HUDEP-2 (cell line): ENCODE measurements around the gene TSC1.

ENCODE experiments used
- DNase-seq, 76 experiments: peaks; one replicate each; lab custom pipeline; 2025; ENCODE audit not compliant: unreplicated experiment in 76 of 76; lab: John Stamatoyannopoulos, UW

The TSC1 gene

GRCh38 chr9:132944294-132945185 is at the start of gene TSC1:
TSC1 (minus strand) TSS chr9:132944616; CDS start chr9:132928872, 15,744 bp downstream.
- DNase-seq: peak; percentile 46 to 97 (median 92)

DNA sequence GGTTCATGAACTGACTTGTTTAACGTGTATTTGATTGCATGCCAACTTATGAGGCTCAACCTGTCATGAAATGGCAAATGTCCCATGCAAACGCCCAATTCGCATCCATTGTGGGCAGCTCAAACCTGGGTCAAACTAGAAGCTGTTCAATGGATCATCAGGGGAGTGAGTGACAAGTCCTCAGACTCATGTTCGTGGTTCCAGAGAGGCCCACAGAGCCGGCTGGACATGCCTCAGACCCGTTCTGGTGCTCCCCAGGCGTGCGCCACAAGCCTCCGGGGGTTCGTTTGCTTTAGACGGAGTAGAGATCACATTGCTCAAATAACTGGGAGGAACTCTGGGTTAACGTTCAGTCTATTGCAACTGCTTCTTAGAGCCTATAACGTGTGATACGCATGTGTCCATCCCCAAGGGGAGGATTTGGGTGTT is 49.1 kb upstream of the TSC1 start:
- peak in 16 of 76 experiments; percentile 27 to 57 (median 40) for DNase-seq

- no peak for DNase-seq
Observed at GRCh38 chr9:132991351-132992300, 47.2 kb upstream of the TSC1 start.

DNA sequence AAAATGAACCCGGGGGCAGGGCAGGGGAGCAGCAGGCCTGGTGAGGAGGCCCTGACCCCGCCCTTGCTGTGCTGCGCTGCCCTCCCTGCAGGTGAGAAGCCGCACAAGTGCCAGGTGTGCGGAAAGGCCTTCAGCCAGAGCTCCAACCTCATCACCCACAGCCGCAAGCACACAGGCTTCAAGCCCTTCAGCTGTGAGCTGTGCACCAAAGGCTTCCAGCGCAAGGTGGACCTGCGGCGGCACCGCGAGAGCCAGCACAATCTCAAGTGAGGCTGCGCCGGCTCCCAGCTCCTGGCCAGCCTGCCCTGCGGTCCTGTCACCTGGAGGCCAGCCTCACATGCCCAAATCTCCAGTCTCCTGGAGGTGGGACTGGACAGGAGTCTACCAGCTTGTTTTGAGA is 46.4 kb upstream of the TSC1 start:
- DNase-seq: no peak

- peak in 2 of 76 experiments; percentile 23 to 37 for DNase-seq
Observed at GRCh38 chr9:132989998-132990557, 45.7 kb upstream of the TSC1 start.

- no peak for DNase-seq
Observed at GRCh38 chr9:132989414-132989996, 45.1 kb upstream of the TSC1 start.

- DNase-seq: no peak
Observed at GRCh38 chr9:132989014-132989310, 44.5 kb upstream of the TSC1 start.

DNA sequence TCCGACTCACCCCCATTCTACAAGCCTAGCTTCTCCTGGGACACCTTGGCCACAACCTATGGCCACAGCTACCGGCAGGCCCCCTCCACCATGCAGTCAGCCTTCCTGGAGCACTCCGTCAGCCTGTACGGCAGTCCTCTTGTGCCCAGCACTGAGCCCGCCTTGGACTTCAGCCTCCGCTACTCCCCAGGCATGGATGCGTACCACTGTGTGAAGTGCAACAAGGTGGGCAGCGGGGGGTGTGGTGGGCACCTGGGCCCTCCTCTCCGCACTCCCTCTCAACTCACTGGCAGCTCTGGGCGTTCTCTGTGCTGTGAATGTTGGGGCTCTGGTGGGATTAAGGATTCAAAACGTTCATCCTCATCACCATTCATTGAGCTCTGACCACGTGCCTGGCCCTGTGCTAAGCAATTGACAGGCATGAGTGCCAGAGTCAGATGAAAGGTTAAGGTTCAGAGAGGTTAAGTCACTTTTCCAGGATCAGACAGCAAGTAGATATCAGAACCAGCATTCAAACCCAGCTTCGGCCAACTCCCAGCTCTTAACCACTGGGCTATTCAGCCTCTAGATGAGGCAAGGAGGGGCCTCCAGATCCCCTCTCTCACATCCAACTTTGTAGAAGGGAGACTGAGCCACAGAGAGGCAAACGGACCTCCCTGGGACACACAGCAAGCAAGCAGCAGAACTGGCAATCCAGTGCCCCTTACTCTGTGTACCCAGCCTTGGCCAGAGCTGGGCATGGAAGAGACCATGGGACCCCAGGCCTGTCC is 44.0 kb upstream of the TSC1 start:
- DNase-seq: no peak

GRCh38 chr9:132986640-132987620 is 42.5 kb upstream of the TSC1 start:
- DNase-seq: peak in 21 of 76 experiments; percentile 11 to 59 (median 39)

DNA sequence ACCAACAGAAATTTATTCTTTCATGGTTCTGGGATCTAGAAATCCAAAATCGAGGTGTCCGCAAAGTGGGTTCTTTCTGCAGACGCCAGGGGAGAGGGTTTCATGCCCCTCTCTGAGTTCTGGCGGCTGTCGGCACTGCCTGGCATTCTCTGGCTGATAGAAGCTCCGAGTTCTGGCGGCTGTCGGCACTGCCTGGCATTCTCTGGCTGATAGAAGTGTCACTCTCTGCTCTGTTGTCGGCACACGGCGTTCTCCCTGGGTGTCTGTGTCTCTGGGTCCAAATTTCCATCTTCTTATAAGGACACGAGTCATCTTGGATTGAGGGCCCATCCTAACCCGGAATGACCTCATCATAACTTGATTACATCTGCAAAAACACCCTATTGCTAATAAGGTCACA is 41.7 kb upstream of the TSC1 start:
- DNase-seq: peak in 1 of 76 experiments; percentile 29

- DNase-seq: peak in 1 of 76 experiments; percentile 28
Observed at GRCh38 chr9:132985489-132985888, 41.1 kb upstream of the TSC1 start.

GRCh38 chr9:132985071-132985350 is 40.6 kb upstream of the TSC1 start:
- DNase-seq: no peak

GRCh38 chr9:132984202-132985070 is 40.0 kb upstream of the TSC1 start:
- peak in 75 of 76 experiments; percentile 41 to 93 (median 83) for DNase-seq

DNA sequence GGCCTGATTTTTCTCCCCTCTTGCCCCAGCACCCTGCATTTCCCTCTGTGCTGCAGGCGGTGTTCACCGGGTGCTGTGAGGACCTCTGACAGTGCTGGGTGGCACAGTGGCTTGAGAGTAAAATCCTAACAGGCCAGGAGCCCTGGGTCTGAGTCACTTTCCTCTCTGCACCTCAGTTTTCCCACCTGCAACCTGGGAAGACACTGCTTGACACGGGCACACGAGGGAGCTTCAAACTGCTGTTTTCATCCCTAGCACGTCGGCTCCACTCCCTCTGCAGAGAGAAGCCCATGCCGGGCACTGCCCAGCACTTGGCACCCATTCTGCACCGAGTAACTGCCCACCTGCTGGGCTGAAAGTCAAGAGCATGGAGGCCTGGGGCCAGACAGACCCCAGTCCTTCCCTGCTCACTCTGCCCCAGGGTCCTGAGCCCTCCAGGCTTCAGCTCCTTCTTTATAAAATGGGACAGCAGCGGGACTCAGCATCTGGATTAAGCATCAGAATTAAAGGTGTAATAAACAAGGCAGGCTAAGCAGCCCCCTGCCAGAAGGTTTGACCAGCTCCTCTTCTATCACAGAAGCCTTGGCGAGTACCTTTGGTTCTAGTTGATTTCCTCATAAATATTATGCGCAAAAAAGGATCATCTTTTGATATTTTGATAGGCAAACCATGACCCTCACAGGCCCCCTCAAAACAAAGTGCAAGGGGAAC is 39.2 kb upstream of the TSC1 start:
- peak in 16 of 76 experiments; percentile 22 to 65 (median 42) for DNase-seq

GRCh38 chr9:132982458-132982857 is 38.0 kb upstream of the TSC1 start:
- DNase-seq: peak in 10 of 76 experiments; percentile 22 to 65 (median 50)

DNA sequence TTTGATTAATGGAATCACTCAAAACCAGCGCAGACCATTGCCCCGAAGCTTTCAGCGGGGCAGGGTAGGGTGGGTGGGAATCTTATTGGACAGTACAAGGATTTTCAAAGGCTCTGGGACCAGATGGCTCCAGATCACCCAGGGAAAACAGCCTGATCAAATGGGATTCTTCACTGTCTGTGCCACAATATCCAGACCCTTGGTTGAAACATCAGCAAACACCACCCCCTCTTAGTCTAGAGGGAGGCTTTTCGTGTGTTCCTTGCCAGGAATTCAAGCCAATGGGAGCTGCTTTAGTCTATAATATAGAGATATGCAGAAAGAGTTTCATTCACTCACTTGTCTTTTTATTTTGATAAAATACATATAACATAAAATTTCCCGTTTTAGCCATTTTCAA is 35.7 kb upstream of the TSC1 start:
- DNase-seq: peak in 21 of 76 experiments; percentile 18 to 53 (median 37)

DNA sequence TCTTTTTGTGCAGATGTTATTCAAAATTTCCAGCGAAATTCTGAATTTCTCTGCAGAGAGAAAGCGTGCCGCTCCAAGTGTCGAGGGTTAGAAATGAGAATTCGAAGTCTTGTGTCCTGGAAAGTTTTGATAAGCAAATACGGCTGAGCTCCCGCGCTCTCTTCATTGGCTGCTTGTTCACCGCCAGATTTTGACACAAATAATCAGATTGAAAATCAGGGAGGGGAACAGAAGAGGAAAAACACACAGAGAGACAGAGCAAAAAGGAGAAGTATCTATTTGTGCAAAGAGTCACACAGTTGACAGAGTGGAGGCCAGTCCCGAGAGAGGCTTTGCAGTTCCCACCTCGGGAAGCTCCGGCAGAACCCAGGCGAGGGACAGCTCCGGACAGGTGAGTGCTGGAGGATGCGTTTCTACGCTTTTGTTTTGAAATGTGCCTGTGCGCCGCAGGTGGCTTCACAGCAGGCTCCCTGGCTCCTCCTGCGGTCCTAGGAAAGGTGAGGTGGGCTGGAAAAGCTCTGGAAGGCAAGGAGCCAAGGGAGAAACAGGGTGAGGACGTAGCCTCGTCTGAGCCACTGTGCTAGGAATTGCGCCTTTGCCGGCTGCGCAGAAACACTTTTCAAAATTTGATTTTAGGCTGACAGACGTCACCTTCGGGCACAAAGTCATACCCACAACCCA is 34.2 kb upstream of the TSC1 start, which contains the start of gene GFI1B:
Gene GFI1B, plus strand, starts transcription at position 244 of the 681 bp plus-strand sequence. CDS start 7,985 bp downstream, outside the sequence.
- peak in 74 of 76 experiments; percentile 43 to 95 (median 74) for DNase-seq
